GM19438 (cell line): ENCODE results near the gene WNK1.
"Not testable (repeated sequence)": the region's sequence is repeated elsewhere in the genome, so short reads cannot be mapped to it uniquely, and the experiment has no call there.

Experiments used
- ATAC-seq: cut with Tn5 transposase; IDR thresholded peaks from one replicate; pipeline ENCODE4 v1.9.1; 2021; ENCODE audit warnings: low read depth; ENCODE audit not compliant: unreplicated experiment

Gene WNK1

GRCh38 chr12:777550-778047 lies 25.2 kb downstream of the WNK1 start:
- no peak for ATAC-seq

- no peak for ATAC-seq
Measured at GRCh38 chr12:778615-779014, 26.2 kb downstream of the WNK1 start.

GRCh38 chr12:779745-780734 lies 27.7 kb downstream of the WNK1 start:
- ATAC-seq, result no peak

- no peak for ATAC-seq
Measured at GRCh38 chr12:780750-781379, 28.5 kb downstream of the WNK1 start.

GRCh38 chr12:785706-786105 lies 33.3 kb downstream of the WNK1 start:
- ATAC-seq, result no peak

- no peak for ATAC-seq
Measured at GRCh38 chr12:788288-788687, 35.9 kb downstream of the WNK1 start.

- ATAC-seq, result not testable (repeated sequence)
Measured at GRCh38 chr12:788762-789161, 36.4 kb downstream of the WNK1 start.

- ATAC-seq, result no peak
Measured at GRCh38 chr12:789852-790563, 37.6 kb downstream of the WNK1 start.

- ATAC-seq, result no peak
Measured at GRCh38 chr12:790608-791007, 38.2 kb downstream of the WNK1 start.

- ATAC-seq, result no peak
Measured at GRCh38 chr12:793037-793436, 40.7 kb downstream of the WNK1 start.

- no peak for ATAC-seq
Measured at GRCh38 chr12:793711-794110, 41.3 kb downstream of the WNK1 start.

GRCh38 chr12:795305-795704 lies 42.9 kb downstream of the WNK1 start:
- no peak for ATAC-seq

GRCh38 chr12:800401-800800 lies 48.0 kb downstream of the WNK1 start:
- no peak for ATAC-seq

- no peak for ATAC-seq
Measured at GRCh38 chr12:802242-803120, 50.1 kb downstream of the WNK1 start.

- no peak for ATAC-seq
Measured at GRCh38 chr12:805022-805632, 52.7 kb downstream of the WNK1 start.

- no peak for ATAC-seq
Measured at GRCh38 chr12:806200-806791, 53.9 kb downstream of the WNK1 start.

- no peak for ATAC-seq
Measured at GRCh38 chr12:807041-807735, 54.8 kb downstream of the WNK1 start.

GRCh38 chr12:810116-810515 lies 57.7 kb downstream of the WNK1 start:
- no peak for ATAC-seq
